HG03045 (cell line): ENCODE measurements around the gene RAB6A.
"Not testable (repeated sequence)": the region's sequence is repeated elsewhere in the genome, so short reads cannot be mapped to it uniquely, and the experiment has no call there.

ENCODE experiments used
- ATAC-seq: cut with Tn5 transposase; IDR thresholded peaks from one replicate; pipeline ENCODE4 v1.9.1; 2021; ENCODE audit warnings: mild to moderate bottlenecking, moderate library complexity; ENCODE audit not compliant: unreplicated experiment

The RAB6A gene

DNA sequence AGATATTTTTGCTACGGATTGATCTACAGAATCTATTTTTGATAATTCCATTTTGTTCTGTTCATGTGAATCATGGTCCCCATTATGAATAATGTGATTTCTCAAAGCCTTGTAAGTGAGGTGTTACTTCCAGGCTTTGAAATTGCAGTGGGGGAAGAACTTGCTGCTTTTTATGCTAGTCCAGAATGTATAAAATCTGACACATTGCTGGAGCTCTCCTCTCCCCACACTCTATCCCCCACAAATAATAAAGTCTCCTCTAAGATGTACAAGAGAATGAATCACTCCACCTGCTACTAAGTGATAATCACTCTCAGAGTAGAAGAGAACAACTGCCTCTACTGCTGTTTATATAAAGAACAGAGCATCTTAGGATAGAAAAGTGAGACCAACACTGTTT lies 5.9 kb upstream of the RAB6A start:
- no peak for ATAC-seq

DNA sequence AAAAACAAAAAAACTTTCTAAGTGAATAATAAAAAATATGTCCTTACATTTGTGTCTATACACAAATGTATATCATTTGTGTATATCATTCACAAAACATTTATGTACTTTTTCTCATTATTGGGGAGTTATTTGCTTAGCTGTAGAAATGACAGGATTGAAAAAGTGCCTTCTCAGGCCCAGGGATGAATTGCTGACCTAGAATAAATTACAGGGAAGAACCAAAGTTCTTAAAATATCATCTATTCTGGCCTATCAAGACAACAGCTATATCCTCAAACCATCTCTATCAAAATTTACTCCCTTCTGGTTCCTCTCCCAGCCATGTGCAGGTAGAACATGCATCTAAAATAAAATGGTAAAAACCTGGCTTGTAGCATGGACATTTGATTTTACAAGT lies 1.9 kb upstream of the RAB6A start:
- ATAC-seq, result no peak

- ATAC-seq, result no peak
These were observed 600 bp upstream of the RAB6A start for GRCh38 chr11:73761403-73761945.

DNA sequence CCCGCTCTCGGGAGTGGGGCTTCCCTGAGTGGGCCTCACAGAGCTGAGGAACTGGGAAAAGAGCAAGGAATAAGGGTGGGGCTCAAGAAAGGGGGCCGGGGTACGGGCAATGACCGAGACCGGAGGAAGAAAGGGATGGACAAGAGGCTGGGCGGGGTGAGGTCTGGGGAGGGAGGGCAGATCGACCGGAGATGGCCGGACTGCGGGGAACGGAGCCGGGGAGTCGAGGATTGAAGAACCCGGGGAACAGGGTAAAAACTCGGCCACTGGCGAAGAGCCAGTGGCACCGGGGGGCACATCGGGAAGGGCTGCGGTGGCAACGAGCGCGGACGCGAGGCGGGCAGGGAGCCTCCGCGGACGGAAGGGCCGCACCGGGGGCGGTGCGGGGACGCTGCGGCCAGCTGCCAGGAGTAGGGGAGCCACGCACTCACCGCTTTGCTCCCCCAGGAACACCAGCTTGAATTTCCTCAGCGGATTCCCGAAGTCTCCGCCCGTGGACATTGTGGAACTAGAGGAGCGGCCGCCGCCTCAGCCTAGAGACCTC lies 667 bp downstream of the RAB6A start:
- ATAC-seq, result peak; percentile 5

DNA sequence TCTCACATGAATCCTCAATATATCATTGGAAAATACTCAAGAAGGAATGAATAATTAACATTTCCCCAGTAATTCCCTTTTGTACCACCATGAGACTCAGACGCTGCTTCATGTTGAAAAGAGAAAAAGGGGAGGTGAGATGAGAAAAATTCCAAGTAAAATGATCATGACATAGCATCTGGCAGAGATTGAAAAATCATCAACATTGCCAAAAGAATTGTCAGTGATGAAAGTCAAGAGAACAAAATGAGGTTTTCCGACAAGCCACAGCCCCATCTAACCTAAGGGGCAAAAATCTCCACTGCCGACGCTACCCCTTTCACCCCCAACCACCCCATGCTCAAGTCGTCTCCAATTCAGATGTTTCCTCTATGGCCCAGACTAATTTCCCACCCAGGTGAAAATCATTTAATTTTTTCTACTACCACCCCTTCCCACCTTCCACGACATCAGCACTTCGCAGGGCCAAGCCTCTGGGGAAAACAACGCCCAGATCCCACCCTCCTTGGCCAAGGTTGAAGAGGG lies 1.2 kb downstream of the RAB6A start:
- ATAC-seq, result no peak

DNA sequence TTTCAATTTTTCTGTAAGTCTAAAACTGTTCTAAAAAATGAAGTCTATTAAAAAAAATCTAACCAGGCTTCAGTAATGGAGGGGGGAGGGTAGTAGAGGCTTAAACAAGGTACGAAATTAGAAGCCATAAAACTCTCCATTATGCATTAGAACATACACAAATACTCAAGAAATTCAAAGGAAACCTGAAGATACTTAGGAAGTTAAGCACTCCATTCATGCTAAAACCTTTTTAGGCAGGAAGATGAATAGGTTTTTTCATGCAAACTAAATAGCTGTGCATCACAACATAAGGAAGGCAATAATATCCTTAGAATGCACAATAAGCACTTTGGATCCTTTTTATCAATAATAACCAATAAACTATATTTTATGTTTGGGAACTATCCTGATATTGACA lies 2.4 kb downstream of the RAB6A start:
- no peak for ATAC-seq

- no peak for ATAC-seq
These were observed 3.3 kb downstream of the RAB6A start for GRCh38 chr11:73757598-73757997.

- ATAC-seq, result no peak
These were observed 5.2 kb downstream of the RAB6A start for GRCh38 chr11:73755670-73756069.

- ATAC-seq, result no peak
These were observed 6.9 kb downstream of the RAB6A start for GRCh38 chr11:73753938-73754337.

DNA sequence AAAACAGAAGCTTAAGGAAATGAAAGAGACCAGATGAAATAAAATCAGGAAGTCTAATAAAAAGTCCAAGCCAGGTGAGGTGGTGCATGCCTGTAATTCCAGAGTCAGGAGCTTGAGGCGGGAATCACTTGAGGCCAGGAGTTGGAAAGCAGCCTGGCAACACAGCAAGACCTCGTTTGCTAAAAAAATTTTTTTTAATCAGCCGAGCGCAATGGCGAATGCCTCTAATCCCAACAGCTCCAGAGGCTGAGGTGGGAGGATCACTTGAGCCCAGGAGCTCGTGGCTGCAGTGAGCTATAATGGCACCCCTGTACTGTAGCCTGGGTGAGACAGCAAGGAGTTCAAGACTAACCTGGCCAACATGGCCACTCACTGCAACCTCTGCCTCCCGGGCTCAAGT lies 8.0 kb downstream of the RAB6A start:
- no peak for ATAC-seq

GRCh38 chr11:73752216-73752867 lies 8.5 kb downstream of the RAB6A start:
- ATAC-seq, result no peak

DNA sequence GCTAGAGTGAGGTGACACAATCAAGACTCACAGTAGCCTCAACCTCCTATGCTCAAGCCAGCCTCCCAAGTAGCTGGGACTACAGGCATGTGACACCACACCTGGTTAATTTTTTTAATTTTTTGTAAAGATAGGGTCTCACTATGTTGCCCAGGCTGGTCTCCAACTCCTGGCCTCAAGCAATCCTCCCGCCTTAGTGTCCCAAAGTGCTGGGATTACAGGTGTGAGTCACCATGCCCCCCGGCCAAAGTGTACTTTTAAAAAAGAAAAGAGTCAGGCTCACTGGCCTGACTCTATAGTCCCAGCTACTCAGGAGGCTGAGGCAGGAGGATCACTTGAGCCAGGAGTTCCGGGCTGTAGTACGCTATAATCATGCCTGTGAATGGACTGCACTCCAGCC lies 10.0 kb downstream of the RAB6A start:
- ATAC-seq, result not testable (repeated sequence)

GRCh38 chr11:73750228-73750627 lies 10.6 kb downstream of the RAB6A start:
- ATAC-seq, result no peak

GRCh38 chr11:73749118-73749517 lies 11.8 kb downstream of the RAB6A start:
- no peak for ATAC-seq

GRCh38 chr11:73748300-73748699 lies 12.6 kb downstream of the RAB6A start:
- no peak for ATAC-seq

GRCh38 chr11:73747762-73748161 lies 13.1 kb downstream of the RAB6A start:
- ATAC-seq, result no peak

DNA sequence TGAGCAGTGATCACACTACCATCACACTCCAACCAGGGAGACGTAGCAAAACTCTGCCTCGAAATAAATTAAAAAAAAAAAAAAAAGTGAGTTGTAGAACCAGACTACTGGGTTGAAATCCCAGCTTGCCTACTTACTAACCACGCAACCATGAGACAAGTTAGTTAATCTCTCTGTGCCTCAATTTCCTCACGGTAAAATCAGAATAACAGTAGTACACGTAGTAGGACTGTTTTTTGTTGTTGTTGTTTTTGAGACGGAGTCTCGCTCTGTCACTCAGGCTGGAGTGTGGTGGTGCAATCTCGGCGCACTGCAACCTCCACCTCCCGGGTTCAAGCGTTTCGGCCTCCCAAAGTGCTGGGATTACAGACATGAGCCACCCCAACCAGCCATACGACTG lies 14.2 kb downstream of the RAB6A start:
- no peak for ATAC-seq

DNA sequence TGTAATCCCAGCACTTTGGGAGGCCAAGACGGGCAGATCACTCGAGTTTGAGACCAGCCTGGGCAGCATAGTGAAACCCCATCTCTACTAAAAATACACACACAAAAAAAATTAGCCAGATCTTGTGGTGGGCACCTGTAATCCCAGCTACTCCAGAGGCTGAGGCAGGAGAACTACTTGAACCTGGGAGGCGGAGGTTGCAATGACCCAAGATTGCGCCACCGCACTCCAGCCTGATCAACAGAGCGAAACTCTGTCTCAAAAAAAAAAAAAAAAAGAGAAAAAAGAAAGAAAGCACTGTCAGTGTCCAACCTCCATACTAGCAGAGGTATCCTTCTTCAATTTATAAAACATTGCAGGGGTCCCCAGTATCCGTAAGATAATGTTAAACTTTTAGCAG lies 17.8 kb downstream of the RAB6A start:
- no peak for ATAC-seq

GRCh38 chr11:73735959-73736358 lies 24.9 kb downstream of the RAB6A start:
- not testable (repeated sequence) for ATAC-seq

DNA sequence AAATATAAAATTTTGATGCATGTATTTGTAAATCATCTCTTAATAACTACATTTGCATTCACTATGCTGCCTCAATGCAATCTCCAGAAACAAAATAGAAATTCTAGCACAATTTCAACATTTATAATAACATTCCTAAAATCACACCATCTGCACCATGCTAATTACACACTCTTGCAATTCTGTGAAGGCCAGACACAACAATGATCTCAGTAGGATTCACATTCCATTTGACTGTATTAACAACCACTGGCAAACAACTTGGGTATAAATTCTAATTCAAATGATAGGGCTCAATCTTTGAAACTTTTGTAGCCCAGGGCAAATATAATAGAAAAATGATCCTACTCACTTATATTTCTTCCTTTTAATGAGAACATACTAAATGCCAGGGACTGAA lies 25.9 kb downstream of the RAB6A start:
- ATAC-seq, result no peak

DNA sequence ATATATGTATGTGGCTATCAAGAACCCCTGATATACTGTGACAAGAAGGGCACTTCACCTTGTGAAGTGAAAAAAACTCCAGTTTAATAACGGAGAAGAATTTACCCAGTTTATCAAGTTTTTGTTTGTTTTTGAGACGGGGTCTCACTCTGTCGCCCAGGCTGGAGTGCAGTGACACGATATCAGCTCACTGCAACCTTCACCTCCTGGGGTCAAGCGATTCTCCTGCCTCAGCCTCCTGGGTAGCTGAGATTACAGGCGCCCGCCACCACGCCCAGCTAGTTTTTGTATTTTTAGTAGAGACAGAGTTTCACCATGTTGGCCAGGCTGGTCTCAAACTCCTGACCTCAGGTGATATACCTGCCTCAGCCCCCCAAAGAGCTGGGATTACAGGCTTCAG lies 26.9 kb downstream of the RAB6A start:
- ATAC-seq, result not testable (repeated sequence)

GRCh38 chr11:73732936-73733335 lies 27.9 kb downstream of the RAB6A start:
- not testable (repeated sequence) for ATAC-seq
